ENCODE data around the gene PTPRK.
"Not testable (repeated sequence)": the region's sequence is repeated elsewhere in the genome, so short reads cannot be mapped to it uniquely, and the experiment has no call there.

Gene PTPRK

DNA sequence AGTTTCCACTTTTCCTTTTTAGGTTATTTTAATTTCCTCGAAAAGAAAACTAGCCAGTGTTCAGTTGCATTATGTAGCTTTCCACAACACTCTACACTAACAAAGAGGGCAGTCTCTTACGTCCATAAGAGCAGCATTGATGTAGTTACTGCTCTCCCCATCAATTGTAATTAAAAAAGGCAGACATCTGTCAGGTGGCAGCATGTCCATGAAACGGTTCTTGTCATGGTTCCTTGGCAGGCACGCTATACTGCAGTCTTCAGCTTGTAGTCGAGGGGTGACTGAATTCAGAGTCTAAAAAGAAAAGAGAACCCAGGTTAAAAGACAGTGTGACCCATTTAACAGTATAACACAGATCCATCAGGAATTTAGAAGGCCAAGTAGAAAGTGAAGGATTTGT lies 539.4 kb downstream of the PTPRK start:
- TF ChIP-seq, protein P1, sequence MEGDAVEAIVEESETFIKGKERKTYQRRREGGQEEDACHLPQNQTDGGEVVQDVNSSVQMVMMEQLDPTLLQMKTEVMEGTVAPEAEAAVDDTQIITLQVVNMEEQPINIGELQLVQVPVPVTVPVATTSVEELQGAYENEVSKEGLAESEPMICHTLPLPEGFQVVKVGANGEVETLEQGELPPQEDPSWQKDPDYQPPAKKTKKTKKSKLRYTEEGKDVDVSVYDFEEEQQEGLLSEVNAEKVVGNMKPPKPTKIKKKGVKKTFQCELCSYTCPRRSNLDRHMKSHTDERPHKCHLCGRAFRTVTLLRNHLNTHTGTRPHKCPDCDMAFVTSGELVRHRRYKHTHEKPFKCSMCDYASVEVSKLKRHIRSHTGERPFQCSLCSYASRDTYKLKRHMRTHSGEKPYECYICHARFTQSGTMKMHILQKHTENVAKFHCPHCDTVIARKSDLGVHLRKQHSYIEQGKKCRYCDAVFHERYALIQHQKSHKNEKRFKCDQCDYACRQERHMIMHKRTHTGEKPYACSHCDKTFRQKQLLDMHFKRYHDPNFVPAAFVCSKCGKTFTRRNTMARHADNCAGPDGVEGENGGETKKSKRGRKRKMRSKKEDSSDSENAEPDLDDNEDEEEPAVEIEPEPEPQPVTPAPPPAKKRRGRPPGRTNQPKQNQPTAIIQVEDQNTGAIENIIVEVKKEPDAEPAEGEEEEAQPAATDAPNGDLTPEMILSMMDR (IDR thresholded peaks at IDR 0.05) = no peak

DNA sequence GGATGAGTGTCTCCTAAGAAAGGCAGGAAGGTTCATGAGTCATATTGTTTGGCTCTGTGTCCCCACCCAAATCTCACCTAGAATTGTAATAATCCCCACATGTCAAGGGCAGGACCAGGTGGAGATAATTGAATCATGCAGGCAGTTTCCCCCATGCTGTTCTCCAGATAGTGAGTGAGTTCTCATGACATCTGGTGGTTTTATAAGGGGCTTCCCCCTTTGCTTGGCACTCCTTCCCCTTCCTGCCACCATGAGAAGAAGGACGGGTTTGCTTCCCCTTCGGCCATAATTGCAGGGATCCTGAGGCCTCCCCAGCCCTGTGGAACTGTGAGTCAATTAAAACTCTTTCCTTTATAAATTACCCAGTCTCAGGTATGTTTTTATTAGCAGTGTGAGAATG lies 542.2 kb downstream of the PTPRK start:
- H3K4me1 ChIP-seq (ENCODE audit: control insufficient read depth in 1 of 2, insufficient read depth in 1 of 2, low read depth in 1 of 2, low read length in 1 of 2); H3K36me3 ChIP-seq; H3K27ac ChIP-seq; H3K9me3 ChIP-seq; H3K27me3 ChIP-seq; H3K4me3 ChIP-seq (ENCODE audit: low read depth in 1 of 2, low read length in 1 of 2): not testable (repeated sequence)

More for the DNA sequence above, 539.4 kb downstream of the PTPRK start:
- Histone ChIP-seq H3K27ac (no peak overlapping the region), H3K36me3 (no peaks in the 10 kb centered on the region), H3K27me3 (no peaks in the 10 kb centered on the region), H3K4me3 (ENCODE audit: low read depth in 1 of 2, low read length in 1 of 2) (no peak overlapping the region), H3K4me1 (ENCODE audit: control insufficient read depth in 1 of 2, insufficient read depth in 1 of 2, low read depth in 1 of 2, low read length in 1 of 2) (no peaks in the 10 kb centered on the region), H3K9me3 (no peaks in the 10 kb centered on the region)

DNA sequence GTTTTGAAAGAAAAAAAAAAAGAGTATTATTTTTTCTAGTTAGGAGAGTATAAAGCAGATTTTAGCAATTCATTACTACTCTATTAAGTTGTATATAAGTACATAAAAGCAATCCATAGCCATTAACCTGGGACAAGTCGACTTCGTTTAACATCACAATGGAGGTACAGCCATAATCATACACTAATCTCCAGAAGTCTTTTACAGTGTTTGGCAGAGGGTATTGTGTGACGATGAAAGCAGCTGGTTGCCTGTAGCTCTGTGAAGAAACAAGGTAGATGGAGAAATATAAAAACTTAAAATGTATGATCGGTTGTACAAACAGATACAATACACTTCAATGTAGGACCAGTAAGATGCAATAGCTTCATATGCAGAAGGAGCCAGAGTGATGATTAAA lies 543.6 kb downstream of the PTPRK start:
- no peak overlapping the region for H3K27ac ChIP-seq
- no peaks in the 10 kb centered on the region for H3K36me3 ChIP-seq
- no peaks in the 10 kb centered on the region for H3K9me3 ChIP-seq
- no peaks in the 10 kb centered on the region for H3K27me3 ChIP-seq
- no peak overlapping the region for H3K4me3 ChIP-seq (ENCODE audit: low read depth in 1 of 2, low read length in 1 of 2)
- H3K4me1 ChIP-seq (ENCODE audit: control insufficient read depth in 1 of 2, insufficient read depth in 1 of 2, low read depth in 1 of 2, low read length in 1 of 2) = no peaks in the 10 kb centered on the region
- TF ChIP-seq, protein P1 (IDR thresholded peaks at IDR 0.05) = no peak

DNA sequence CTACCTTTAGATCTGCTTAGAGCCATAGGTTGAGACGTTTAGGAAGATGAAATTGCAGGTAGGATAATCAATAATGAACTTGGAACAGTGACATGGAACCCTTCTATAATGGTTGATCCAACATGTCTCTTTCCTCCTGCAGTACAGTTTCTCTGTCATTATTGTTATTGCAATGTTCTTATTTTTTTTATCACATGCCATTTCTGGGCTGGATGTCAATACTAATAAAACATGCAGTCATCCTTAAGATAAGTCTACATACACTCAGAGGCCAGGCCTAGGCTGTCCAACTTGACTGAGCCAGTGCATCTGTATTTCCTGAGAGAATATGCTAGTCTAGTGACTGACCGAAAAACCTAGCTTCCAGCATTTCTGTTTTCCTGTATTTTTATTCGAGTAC lies 544.3 kb downstream of the PTPRK start:
- TF ChIP-seq, protein P1 (IDR thresholded peaks at IDR 0.05) = no peak
- Histone ChIP-seq H3K4me1 (ENCODE audit: control insufficient read depth in 1 of 2, insufficient read depth in 1 of 2, low read depth in 1 of 2, low read length in 1 of 2) (no peaks in the 10 kb centered on the region), H3K9me3 (no peaks in the 10 kb centered on the region), H3K27ac (no peak overlapping the region), H3K36me3 (no peaks in the 10 kb centered on the region), H3K4me3 (ENCODE audit: low read depth in 1 of 2, low read length in 1 of 2) (no peak overlapping the region), H3K27me3 (no peaks in the 10 kb centered on the region)

DNA sequence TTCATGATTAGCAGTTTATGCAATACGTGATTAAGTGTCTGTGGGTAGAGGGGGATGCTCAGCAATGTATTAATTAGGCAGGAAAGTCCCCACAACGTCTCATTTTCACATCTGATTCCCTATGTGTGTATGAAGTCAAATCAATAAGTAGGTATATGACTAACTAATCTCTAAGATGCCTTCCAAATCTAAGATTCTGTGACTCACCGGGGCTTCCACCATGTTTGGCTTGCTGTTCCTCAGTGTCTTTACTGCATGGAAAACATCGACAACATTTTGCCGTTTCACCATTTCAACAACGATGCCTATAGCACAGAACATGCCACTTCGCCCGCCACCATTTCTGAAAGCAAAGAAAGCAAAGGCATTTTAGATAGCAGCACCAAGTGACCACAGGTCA lies 547.6 kb downstream of the PTPRK start:
- Histone ChIP-seq H3K4me1 (ENCODE audit: control insufficient read depth in 1 of 2, insufficient read depth in 1 of 2, low read depth in 1 of 2, low read length in 1 of 2) (no peaks in the 10 kb centered on the region), H3K36me3 (no peaks in the 10 kb centered on the region), H3K27me3 (no peaks in the 10 kb centered on the region), H3K4me3 (ENCODE audit: low read depth in 1 of 2, low read length in 1 of 2) (no peak overlapping the region), H3K27ac (no peak overlapping the region), H3K9me3 (no peaks in the 10 kb centered on the region)
- TF ChIP-seq, protein P1 (IDR thresholded peaks at IDR 0.05) = no peak

DNA sequence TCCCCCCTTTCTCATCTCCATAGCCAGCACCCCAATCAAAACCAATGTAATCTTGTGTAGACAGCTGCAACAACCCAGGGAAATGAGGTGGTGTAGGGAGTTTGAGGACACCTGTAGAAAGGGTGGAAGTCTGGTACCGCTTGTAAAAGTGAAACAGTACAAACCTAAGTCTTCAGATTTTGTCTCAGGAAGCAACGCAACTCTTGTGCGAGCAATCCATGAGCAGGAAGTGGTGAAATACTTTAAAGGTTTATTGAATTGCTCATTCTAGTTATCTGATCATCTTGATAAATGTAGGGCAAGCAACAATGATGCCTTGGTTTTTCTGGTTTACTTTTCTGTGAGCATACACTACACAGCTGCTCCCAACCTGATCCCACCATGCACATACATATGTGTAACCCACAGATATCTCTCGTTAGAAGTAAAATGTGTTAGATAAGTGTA lies 548.4 kb downstream of the PTPRK start:
- TF ChIP-seq, protein P1 (IDR thresholded peaks at IDR 0.05) = no peak
- H3K9me3 ChIP-seq = no peaks in the 10 kb centered on the region
- H3K4me3 ChIP-seq (ENCODE audit: low read depth in 1 of 2, low read length in 1 of 2) = no peak overlapping the region
- no peak overlapping the region for H3K27ac ChIP-seq
- no peaks in the 10 kb centered on the region for H3K4me1 ChIP-seq (ENCODE audit: control insufficient read depth in 1 of 2, insufficient read depth in 1 of 2, low read depth in 1 of 2, low read length in 1 of 2)
- H3K27me3 ChIP-seq = no peaks in the 10 kb centered on the region
- no peaks in the 10 kb centered on the region for H3K36me3 ChIP-seq

Measured in neutrophil (primary cell).